ENCODE measurements around the gene PAQR8. TPM values are rescaled to one million over a fixed set of nuclear protein-coding genes. Genes with fewer than 3 reads are reported as not detected.

Gene PAQR8
- total RNA-seq, 1 donor from 2014 or later = 9.2 TPM

DNA sequence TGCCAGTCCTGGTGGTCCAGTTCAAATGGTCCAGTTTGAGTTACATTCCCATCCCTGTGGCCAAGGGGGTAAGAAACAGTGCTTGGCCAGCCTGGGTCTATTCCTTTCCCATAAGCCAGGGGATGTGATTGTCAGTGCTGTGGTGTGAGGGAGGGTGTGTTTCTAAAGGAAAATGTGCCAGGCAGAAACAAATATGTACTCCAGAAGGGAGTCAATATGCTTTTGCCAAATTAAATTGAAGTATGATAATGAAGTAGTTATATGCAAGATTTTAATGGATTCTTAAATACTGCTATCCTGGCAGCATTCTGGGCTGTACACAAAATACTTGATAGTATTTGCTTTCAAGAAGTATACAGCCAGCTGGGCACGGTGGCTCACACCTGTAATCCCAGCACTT is 16.6 kb upstream of the PAQR8 start:
- intact Hi-C loops (cut with micrococcal nuclease) = no loop called here

DNA sequence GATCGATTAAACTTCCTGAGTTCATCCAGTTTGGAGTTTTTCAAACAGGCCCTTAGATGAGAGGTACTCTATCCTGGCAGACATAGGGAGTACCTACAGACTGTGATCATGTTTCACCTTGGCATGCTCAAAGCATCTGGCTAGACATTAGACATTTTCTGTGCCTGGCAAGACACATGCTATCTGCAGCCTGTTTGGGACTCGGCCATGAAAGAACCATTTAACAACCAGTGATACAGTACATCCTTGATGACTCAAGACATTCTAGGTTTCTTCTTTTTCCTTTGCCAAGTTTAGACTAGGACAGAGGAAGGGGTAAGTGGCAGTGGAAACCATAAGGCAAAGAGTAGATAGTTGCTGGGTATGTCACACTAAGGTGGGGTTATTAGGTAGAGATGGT is 15.4 kb upstream of the PAQR8 start:
- intact Hi-C loops (cut with micrococcal nuclease) = no loop called here

DNA sequence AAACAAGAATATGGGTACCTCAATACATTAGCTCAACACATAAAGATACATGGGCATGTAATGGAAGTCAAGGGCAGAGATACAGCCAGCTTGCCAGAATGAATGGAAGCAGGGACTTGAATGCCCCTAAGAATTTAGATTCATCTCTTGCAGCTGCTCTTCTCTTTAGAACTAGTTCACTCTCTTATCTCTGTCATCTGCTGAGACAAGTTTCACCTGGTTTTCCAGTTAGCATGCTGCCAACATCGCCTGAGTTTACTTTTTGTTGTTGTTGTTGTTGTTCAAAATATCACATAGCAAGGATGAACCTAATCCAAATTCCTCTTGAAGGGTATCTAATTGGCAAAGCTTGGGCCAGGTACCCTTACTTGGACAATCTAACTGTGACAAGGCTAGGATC is 14.1 kb upstream of the PAQR8 start:
- intact Hi-C loops (cut with micrococcal nuclease) = no loop called here

DNA sequence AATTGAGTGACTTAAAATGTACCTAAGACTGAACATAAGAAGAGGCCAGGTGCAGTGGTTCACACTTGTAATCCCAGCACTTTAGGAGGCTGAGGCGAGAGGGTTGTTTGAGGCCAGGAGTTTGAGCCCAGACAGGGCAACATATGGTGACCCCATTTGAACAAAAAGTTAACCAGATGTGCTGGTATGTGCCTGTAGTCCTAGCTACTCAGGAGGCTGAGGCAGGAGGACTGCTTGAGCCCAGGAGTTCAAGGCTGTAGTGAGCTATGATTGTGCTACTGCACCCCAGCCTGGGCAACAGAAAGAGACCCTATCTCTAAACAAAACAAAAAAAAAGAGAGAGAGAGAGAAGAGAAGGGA is 10.1 kb upstream of the PAQR8 start:
- intact Hi-C loops (cut with micrococcal nuclease) = no loop called here

DNA sequence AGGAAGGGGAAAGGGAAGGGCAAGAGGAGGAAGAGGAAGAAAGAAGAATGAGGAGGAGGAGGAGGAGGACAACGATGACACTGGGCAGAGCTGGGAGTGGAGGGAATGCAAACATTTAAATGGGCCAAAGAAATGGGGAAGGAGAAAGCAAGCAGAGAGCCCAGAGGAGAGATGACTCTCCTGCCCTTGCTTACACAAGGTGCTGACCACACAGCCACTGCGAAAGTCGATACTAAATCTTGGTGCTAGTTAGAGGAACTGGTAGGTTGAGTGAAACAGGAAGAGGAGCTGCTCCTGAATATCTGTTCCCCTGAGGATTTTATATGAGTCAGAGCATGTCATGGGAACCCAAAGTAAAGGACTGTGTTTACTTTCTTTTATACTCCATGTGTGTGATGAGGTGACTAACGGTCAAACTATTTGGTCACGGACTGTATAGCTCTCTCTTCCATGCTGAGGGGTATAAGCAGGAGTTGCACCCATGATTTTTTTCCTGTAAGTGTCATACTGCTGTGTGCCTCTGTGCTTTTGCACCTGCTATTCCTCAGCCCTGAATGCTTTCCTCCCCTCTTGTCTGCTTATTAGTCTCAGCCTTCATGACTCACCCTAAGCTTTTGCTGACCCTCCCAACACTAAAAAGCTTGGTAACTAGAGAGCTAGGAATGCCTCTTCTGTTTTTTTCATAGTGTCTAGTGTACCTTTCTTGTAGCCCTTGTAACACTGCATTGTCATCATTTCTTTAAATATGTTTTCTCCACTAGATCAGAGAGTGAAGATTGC is 9.5 kb upstream of the PAQR8 start:
- intact Hi-C loops (cut with micrococcal nuclease) = no loop called here

DNA sequence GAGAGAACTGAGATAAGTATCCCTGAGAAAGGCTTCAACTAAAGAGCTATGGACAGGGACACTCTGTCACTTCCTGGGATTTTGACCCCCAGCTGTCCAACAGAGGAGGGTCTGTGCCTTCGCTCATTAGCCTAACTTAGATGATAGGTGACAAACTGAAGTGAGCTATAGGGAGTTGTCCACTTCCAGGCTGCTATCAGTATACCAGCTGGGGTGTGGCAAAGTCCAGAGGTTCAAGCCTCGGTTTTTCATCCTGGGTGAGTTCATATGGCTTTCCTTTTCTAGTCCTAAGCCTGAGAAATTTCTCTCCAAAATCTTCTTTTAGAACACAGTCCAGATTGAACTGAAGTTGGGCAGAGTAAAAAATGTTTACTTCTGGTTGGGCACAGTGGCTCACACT is 5.9 kb upstream of the PAQR8 start:
- intact Hi-C loops (cut with micrococcal nuclease) = no loop called here

DNA sequence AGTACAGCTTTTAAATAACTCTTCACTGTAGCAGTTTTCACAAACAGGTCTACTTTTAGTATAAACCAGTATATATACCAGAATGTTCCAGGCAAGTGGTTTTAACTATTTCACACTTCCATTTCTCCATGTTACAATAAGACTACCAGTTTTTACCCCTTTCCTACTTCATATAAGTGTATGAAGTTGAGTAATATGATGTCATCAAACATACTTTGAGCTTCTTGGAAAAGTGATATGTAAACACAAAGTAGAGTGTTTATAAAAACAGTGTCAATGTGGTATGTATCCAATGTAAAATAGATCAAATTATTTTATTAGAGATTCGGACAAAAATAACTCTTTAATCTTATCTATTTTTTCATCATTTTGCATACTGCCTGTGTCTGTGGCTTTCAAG is 2.5 kb upstream of the PAQR8 start:
- intact Hi-C loops (cut with micrococcal nuclease) = no loop called here

DNA sequence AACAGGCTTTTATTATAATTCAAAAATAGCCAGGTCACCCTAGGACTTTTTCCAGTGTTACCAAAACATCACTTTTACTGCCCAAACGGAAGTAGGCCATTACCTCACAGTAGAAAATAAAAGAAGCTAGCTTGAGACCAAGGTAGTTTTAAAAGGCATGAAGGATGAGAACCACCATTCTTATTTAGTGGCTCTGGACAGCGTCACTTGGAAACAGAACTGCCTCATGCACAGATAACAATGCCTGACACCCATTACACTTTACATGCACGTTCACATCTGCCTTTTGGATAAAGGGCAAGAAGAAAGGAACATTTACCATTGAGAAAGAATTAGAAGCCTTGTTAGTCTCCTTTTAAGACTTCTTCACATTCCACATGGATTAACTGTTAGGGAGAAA is 1.9 kb upstream of the PAQR8 start:
- intact Hi-C loops (cut with micrococcal nuclease) = loop anchor here (5.0 kb wide), 1 partner anchor 298 kb away; no protein-coding TSS in a partner anchor

DNA sequence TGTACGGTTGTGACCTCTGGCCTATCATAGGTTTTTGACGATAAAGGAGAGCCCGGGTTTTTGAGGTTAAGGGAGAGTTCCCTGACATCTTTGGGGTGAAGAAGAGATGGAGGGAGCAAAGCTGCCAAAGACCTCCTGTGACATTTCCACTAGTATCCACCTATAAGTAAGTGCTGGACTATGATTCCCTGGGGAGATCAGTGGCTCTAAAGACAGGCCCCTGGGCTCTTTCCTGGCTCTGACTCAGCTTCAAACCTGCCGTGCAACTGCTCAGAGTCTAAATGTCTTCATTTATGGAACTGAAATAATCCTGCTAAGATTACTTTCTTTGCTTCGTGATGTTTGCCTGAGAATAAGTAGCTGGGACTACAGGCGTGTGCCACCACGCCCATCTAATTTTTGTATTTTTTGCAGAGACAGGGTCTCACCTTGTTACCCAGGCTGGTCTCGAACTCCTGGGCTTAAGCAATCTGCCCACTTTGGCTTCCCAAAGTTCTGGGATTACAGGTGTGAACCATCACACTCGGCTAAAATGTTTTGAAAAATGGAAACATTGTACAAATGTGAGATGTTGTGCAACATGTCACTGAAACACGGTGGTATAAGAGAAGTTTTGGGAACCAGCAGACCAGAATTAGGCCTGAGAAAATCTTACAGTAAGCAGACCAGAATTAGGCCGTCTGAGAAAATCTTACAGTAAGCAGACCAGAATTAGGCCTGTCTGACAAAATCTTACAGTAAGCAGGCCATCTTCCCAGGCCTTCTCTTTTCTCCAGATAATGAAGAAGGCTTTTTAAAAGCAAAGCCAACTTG is 1.1 kb upstream of the PAQR8 start:
- intact Hi-C loops (cut with micrococcal nuclease) = loop anchor here (1.0 to 5.0 kb wide), 4 partner anchors 213 to 703 kb away; no protein-coding TSS in a partner anchor

DNA sequence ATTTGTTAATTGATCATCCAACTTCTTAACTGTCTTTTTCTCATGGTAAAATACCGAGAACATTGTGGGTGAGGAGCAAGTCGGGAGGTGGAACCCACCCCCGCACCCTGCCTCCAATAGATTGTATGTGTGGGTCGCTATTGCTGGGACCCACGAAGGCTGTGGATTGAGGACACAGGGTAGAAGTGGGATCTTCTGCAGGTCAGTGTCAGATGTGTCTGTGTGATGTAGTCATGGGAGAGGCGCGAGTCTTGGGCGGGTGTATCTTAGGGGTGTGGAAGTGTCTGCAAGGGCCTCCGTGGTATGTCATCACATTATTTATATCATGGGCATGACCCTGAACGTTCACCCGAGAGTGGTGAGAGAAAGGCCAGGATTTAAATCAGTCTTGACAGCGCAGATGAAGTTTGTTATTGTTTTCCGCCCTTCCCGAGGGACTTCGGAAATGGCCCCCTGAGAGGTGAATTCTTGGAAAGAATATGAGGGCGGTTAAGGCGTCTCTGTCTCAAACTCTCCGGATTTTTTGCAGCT is 472 bp upstream of the PAQR8 start:
- intact Hi-C loops (cut with micrococcal nuclease) = loop anchor here (1.0 to 5.0 kb wide), 4 partner anchors 213 to 703 kb away; no protein-coding TSS in a partner anchor

DNA sequence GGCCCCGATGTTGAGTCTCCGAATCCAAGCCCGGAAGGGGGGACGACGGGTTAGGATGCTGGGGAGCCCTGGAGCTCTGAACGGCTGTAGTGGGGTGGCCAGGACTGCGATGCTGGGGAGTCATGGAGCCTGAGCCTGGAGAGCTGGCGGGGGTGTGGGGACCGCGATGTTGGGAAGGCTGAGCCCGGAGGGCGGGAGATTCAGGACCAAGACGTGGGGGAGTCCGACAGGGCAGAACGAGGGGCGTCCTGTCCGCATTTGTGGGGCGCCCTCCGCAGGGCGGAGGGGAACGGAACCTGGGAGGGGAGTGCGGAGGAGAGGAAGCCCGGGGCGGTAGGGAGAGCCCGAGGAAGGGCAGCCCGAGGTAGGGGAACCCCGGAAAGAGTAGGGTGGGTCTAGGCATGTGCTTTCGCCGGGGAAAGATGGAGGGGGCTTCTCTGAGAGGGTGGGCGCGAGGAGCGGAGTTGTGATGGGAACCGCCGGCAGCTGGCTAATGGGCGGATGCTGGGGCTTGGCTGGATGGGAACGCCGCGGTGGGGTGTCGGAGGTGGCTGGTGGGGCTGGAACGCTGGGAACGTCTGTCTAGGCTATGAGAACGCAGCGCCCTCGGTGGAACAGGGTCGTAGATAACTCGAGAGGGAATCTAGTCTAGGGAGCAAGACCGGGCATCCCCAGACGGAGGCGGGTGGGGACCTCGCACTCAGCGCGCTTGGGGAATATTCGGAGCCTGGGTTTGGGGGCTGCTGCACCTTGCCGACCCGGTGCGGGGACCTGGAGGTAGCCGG is 684 bp downstream of the PAQR8 start:
- intact Hi-C loops (cut with micrococcal nuclease) = loop anchor here (1.0 to 5.0 kb wide), 8 partner anchors 28 to 300 kb away; partner anchors contain the start of genes EFHC1 and TRAM2

DNA sequence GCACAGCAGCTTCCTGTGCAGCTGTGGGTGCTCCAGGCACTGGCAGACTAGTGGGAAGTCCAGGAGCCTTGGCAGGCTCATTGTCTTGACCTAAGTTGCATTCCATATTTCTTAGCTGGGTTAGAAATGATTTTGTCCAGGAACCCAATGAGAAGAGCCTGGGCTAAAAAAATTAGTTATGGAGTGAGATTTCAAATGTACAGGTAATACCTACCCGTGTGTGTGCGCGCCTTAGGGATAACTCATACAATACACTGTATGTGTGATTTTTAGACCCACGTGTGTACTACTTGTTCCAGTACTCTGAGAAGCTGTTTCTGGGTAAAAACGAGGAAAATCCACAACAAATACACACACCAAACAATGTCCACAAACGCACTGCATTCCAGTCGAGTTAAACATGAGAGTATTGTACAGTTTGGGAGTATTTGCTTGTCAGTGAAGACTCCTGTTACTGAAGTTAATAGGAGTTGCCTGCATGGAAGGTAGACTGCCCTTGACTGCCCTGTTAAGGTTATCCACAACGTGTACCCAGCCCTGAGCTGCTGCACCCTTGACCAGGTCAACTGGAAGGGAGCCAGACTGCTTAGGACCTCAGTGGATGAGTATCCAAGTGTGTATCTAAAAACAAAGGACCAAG is 1.4 kb downstream of the PAQR8 start:
- intact Hi-C loops (cut with micrococcal nuclease) = loop anchor here (5.0 kb wide), 1 partner anchor 301 kb away; no protein-coding TSS in a partner anchor

DNA sequence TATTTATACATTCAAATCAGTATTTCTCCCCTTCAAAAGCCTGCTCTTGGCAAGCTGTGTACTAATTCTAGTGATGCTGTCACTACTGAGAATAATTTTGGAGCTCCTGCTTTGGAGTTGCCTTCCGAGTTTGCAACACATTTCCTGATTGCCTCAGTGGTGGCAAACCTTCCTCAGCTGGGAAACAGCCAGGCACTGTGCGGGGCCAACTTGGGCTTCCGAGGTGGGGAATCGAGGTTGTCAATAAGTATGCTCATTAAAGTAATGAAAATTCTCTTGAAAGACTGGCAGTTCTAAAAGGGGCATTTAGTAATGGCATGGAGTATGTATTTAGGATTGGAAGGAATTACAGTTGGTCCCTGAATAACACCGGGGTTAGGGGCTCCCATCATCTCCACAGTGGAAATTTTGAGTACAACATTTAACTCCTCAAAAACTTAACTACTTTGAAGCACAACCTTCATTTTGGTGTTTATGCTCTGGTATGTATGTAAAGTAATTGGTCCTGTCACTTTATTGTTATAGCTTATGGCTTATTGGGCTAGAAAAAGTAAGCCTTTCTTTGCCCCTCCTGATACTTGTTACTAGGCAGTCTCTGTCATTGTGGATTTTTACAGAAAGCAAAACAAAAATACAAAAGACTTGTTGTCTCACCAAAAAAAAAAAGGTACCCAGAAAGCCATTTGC is 2.7 kb downstream of the PAQR8 start:
- intact Hi-C loops (cut with micrococcal nuclease) = loop anchor here (5.0 kb wide), 1 partner anchor 302 kb away; no protein-coding TSS in a partner anchor

DNA sequence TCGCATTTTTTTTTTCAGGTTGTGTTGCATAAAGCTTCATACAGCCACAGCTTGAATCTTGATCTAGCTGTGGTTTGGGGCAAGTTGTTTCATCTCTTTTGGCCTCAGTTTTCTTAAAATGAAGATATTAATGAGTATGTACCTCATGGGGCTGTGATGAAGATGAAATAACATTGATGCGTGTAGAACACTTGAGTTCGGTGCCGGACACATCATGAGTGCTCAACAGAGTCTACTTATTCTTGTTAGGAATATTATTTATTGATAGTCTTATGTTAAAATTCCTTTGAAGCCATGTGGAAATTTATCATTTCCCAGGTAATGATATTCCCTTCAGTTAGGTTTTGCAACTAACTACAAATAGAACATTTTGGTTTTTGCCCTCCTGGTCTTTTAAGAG is 3.4 kb downstream of the PAQR8 start:
- intact Hi-C loops (cut with micrococcal nuclease) = no loop called here

DNA sequence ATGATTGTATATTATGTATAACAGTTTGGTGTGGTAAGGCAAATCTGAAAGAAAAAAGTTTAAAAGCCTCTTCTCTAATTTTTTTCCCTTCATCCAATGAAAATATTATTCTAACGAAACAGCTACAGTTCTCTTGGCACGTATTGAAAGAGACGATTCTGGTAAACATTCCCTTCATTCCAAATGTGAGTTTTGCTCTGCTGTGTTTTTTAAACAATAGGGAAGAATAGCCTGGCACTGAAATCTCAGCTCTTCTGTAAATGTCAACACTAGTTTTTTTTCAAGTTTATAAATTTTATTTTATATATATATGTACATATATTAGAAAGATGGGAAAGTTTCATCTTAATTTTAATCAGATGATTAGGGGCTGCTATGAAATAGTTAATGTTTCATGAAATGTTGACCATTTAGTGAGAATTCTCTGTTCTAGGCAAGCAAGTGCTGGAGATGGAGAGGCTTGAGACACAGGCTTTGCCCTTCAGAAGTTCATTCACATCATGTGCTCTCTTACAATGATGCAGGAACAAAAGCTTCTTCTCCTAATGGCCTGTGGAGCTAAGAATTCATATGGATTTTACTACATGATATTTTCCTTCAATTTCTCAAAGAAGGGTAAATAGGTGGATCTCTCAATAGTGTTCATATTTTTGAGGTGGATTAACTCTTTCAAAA is 4.1 kb downstream of the PAQR8 start:
- intact Hi-C loops (cut with micrococcal nuclease) = no loop called here

DNA sequence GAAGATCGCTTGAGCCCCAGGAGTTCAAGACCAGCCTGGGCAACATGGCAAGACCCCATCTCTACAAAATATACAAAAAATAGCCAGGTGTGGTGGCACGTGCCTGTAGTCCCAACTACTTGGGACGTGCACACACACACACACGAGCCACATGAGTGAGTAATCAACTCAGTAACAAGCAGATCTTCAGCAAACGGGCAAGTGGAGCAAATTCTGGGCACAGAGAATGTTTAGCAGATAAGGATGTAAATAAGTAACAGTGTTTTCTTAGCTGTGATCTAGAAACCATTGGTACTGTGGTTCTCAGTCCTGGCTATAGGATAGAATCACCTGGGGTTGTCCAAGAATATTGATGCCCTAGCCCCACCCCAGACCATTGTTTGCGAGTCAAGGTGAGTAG is 6.1 kb downstream of the PAQR8 start:
- intact Hi-C loops (cut with micrococcal nuclease) = loop anchor here (1.0 kb wide), 1 partner anchor 10 kb away; no protein-coding TSS in a partner anchor

DNA sequence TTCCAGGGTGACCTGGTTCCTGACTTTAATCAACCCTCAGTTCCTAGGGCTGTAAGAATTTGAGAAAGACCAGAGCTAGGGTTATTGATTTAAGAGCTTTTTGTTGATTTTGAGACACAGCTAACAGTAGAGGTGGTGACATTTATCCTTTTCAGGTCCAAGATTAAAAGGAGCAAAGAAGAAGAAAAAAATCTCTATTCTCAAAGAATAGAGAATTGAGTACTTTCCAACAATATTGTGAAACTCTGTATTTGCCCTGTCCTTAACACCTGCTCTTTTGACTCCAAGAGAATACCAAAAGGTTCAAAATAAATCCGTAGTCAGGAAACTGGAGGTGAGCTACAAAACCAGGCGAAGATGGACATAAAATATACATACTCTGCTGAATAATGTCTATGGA is 7.3 kb downstream of the PAQR8 start:
- intact Hi-C loops (cut with micrococcal nuclease) = no loop called here

DNA sequence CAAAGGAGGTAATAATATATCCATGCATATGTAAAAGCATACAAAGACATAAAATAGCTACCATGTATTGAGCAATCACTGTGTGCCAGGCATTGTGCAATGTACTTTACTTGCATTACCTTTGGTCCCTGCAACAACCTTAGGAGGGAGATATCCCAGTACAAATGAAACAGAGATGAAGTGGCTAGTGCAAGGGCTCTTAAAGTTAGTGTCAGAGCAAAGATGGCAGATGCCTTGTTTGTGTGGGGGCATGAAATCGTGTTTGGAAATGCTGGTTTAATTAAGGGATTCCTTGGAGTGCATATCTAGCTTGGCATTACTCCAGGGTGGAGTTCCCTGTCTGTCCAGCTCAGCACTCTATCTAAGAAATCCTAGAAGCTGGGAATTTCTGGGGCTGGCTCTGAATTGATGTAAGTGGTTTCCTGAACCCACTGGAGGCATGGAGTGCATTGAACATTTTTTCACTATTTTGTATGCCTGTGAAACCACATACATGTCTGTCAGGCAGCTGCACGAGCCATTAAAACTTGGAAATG is 9.8 kb downstream of the PAQR8 start:
- intact Hi-C loops (cut with micrococcal nuclease) = no loop called here

DNA sequence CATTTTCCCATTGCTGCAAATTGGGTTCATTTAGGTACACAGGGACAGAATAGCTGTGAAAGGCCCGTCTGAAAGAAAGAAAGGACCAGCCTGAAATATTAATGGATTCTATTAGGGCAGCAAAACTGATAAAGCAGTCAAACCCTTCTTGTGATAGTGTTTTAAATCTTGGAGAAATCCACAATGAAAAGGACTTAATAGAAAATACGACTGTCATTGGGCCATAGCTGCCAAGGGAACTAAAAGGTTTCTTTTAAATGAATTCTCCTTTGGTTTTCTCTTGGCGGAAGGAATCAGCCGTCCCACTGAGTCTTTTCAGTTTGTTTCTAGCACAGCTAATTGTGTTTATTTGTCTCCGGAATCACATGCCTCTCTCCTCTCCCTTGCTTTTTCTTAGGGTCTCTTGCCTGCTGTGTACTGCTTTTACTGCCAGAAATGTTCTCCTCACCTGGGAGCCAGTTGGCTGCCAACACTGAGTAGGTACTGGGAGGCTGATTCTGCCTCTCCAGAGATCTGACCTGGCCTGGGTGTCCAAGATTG is 11.3 kb downstream of the PAQR8 start:
- intact Hi-C loops (cut with micrococcal nuclease) = no loop called here

Measured in T-helper 1 cell treated with Interleukin-12 subunit alpha and Interleukin-12 subunit beta and Interleukin-4 antibody, amounts not matched to agents 30 ng/mL and 1 ng/mL, for 36 hours (primary cell).